ENCODE results near the gene SH3RF1. TPM values are rescaled to one million over a fixed set of nuclear protein-coding genes. Genes with fewer than 3 reads are reported as not detected.
"Not testable (repeated sequence)": the region's sequence is repeated elsewhere in the genome, so short reads cannot be mapped to it uniquely, and the experiment has no call there.

Gene SH3RF1
- total and polyA plus RNA-seq, 11 donors: 1.7 to 17.2 (median 8.9) TPM

DNA sequence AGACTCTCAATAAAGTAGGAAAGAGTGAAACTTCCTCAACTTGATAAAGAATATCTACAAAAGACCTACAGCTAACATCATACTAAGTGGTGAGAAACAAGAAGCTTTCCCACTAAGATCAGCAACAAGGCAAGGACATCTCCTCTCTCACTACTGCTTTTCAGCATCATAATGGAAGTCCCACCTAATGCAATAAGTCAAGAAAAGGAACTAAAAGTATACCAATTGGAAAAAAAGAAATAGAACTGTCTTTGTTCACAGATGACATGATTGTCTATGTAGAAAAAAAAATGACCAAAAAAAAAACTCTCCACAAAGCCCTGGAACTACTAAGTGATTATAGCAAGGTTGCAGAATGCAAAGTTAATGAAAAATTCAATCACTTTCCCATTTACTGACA is 25.1 kb upstream of the SH3RF1 start:
- Histone ChIP-seq H3K4me1 (peaks cover 0 to 3% (median 0%) of the 10 kb centered on the region in 12 donors), H3K4me3 (no peak overlapping the region), H3K9me3 (peaks cover 0 to 6% (median 0%) of the 10 kb centered on the region in 12 donors), H3K36me3 (no peaks in the 10 kb centered on the region), H3K27me3 (no peaks in the 10 kb centered on the region), H3K27ac (no peak overlapping the region)
- DNase-seq (no peak), ATAC-seq (no peak)
- no peak for TF ChIP-seq POLR2A (IDR thresholded peaks at IDR 0.05)
- TF ChIP-seq, protein P1, sequence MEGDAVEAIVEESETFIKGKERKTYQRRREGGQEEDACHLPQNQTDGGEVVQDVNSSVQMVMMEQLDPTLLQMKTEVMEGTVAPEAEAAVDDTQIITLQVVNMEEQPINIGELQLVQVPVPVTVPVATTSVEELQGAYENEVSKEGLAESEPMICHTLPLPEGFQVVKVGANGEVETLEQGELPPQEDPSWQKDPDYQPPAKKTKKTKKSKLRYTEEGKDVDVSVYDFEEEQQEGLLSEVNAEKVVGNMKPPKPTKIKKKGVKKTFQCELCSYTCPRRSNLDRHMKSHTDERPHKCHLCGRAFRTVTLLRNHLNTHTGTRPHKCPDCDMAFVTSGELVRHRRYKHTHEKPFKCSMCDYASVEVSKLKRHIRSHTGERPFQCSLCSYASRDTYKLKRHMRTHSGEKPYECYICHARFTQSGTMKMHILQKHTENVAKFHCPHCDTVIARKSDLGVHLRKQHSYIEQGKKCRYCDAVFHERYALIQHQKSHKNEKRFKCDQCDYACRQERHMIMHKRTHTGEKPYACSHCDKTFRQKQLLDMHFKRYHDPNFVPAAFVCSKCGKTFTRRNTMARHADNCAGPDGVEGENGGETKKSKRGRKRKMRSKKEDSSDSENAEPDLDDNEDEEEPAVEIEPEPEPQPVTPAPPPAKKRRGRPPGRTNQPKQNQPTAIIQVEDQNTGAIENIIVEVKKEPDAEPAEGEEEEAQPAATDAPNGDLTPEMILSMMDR (IDR thresholded peaks at IDR 0.05): no peak
- intact Hi-C loops (cut with DNase I): no loop called here

DNA sequence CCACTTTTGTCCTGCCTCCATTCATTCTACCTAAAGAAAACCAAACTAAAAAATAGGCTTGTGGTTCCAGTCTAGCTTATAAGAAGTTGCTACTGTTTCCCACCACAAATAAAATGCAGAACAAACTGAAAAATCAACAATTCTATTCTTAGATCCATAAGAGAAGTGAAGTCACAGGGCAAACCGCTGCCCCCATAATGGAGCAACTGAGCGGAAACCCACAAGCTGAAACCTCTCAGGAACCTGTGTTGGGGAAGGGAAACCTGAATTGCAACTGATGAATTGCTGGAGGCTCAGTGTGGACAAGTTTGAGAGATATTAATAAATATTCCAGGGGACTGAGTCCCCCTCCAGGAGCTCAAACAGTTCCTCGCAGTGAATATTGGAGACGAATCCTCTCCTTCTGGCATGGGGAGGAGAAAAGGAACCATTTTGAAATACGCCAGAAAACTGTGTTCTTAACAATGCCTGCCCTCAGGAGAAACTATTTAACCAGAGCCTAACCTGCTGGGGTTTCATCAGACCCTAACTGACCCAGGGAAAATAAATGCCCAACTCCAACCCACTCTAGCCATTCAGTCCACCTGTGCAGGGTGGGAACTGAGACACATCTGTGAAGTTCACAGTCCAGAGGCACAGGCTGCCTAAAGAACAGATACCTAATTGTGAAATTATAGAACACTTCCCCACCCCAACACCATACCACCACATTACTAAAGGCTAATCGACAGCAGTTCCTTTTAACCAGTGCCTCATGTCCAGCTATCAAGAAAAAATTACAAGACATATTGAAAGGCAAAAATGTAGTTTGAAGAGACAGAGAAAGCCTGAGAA is 22.8 kb upstream of the SH3RF1 start:
- no peak for ATAC-seq
- intact Hi-C loops (cut with DNase I): no loop called here

DNA sequence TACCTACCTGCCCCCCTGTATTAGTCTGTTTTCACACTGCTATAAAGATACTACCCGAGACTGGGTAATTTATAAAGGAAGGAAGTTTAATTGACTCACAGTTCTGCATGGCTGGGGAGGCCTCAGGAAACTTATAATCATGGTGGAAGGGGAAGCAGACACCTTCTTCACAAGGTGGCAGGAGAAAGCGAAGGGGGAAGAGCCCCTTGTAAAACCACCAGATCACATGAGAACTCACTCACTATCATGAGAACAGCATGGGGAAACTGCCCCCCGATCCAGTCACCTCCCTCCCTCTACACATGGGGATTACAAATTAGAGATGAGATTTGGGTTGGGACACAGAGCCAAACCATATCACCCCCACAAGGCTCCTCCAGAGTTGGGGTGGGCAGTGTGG is 17.2 kb upstream of the SH3RF1 start:
- H3K9me3 ChIP-seq; H3K27ac ChIP-seq; H3K27me3 ChIP-seq; H3K4me3 ChIP-seq; H3K4me1 ChIP-seq; intact Hi-C loops (cut with DNase I); ATAC-seq; DNase-seq; H3K36me3 ChIP-seq: not testable (repeated sequence)
- 66 to 80% (median 79%) methylated on average over 3 of the region's 3 CpGs for WGBS, 4 donors

More for the DNA sequence above, 22.8 kb upstream of the SH3RF1 start:
- Histone ChIP-seq H3K36me3 (no peaks in the 10 kb centered on the region), H3K9me3 (no peaks in the 10 kb centered on the region), H3K27me3 (no peaks in the 10 kb centered on the region), H3K27ac (no peak overlapping the region), H3K4me3 (peak overlapping the region in 1 of 12 donors; percentile 9), H3K4me1 (peaks cover 0 to 3% (median 0%) of the 10 kb centered on the region in 12 donors)
- no peak for DNase-seq
- TF ChIP-seq POLR2A (IDR thresholded peaks at IDR 0.05): no peak
- TF ChIP-seq, protein P1 (IDR thresholded peaks at IDR 0.05): no peak
- 71 to 85% (median 81%) methylated on average over 6 of the region's 6 CpGs for WGBS, 4 donors

DNA sequence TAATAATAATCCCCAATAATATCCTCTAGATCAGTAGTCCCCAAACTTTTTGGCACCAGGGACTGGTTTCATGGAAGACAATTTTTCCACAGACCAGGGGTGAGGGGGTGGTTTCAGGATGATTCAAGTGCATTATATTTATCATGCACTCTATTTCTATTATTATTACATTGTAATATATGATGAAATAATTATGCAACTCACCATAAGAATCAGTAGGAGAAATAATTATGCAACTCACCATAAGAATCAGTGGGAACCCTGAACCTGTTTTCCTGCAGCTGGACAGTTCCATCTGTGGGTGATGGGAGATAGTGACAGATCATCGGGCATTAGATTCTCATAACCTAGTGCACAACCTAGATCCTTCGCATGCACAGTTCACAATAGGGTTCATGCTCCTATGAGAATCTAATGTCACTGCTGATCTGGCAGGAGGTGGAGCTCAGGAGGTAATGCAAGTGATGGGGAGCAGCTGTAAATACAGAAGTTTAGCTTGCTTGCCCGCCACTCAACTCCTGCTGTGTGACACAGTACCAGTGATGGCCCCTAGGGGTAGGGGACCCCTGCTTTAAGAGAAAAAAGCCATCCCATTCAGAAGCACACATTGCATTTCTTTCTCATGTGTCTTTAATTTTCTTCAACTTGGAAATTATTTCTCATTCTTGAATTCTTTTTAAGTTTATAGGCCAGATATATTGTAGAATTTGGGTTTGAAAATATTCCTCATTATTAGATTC is 16.0 kb upstream of the SH3RF1 start:
- Histone ChIP-seq H3K9me3 (no peaks in the 10 kb centered on the region), H3K4me1 (no peaks in the 10 kb centered on the region), H3K4me3 (no peak overlapping the region), H3K27ac (no peak overlapping the region), H3K36me3 (no peaks in the 10 kb centered on the region), H3K27me3 (no peaks in the 10 kb centered on the region)
- no peak for TF ChIP-seq POLR2A (IDR thresholded peaks at IDR 0.05)
- TF ChIP-seq, protein P1 (IDR thresholded peaks at IDR 0.05): peak in 3 of 12 donors; percentile 5 to 23 (median 6)
- WGBS, 4 donors: 94 to 98% (median 96%) methylated on average over 3 of the region's 3 CpGs
- no peak for DNase-seq
- intact Hi-C loops (cut with DNase I): no loop called here
- ATAC-seq: no peak
